GM06990 (cell line): Measurements from ENCODE around the gene RBM41.
A peak's percentile ranks its signal among the peaks of the same experiment; 100 is the strongest.

ENCODE experiments used
- DNase-seq: peaks from one replicate; pipeline ENCODE4 v3.0.0-alpha.2; 2011; ENCODE audit not compliant: insufficient read length; ENCODE audit errors: extremely low read depth
- H3K27me3 ChIP-seq: replicated peaks from 2 replicates; pipeline ENCODE4 v1.6.0; 2011; ENCODE audit warnings: low read length; ENCODE audit not compliant: control insufficient read depth, insufficient read depth
- H3K36me3 ChIP-seq: 2 replicates; pipeline ENCODE4 v1.5.1; 2011; ENCODE audit warnings: low read length; ENCODE audit not compliant: control insufficient read depth, insufficient read depth
- H3K4me3 ChIP-seq: replicated peaks from 2 replicates; pipeline ENCODE4 v1.5.1; 2011; ENCODE audit warnings: low read depth, mild to moderate bottlenecking, control low read depth, low read length
- CTCF ChIP-seq: IDR thresholded peaks from 2 replicates; pipeline ENCODE4 v1.5.1; 2011; ENCODE audit warnings: low read length, control low read depth, mild to moderate bottlenecking, inconsistent platforms; ENCODE audit not compliant: insufficient read depth, poor library complexity, severe bottlenecking

Gene RBM41

GRCh38 chrX:107050195-107050709, 68.4 kb downstream of the RBM41 start:
- no peaks in the 10 kb centered on the region for H3K36me3 ChIP-seq
- no peaks in the 10 kb centered on the region for H3K27me3 ChIP-seq
- no peak for TF ChIP-seq CTCF
- no peak for DNase-seq
- H3K4me3 ChIP-seq, result no peak overlapping the region

GRCh38 chrX:107047622-107048021, 71.0 kb downstream of the RBM41 start:
- Histone ChIP-seq H3K4me3 (no peak overlapping the region), H3K27me3 (no peaks in the 10 kb centered on the region), H3K36me3 (no peaks in the 10 kb centered on the region)
- TF ChIP-seq CTCF, result no peak
- DNase-seq, result no peak

GRCh38 chrX:107029752-107030151, 88.9 kb downstream of the RBM41 start:
- no peak for TF ChIP-seq CTCF
- no peak for DNase-seq
- Histone ChIP-seq H3K36me3 (no peaks in the 10 kb centered on the region), H3K4me3 (no peak overlapping the region), H3K27me3 (no peaks in the 10 kb centered on the region)

- H3K4me3 ChIP-seq, result no peak overlapping the region
- peak; percentile 0 for DNase-seq
- TF ChIP-seq CTCF, result peak; percentile 50
- no peaks in the 10 kb centered on the region for H3K36me3 ChIP-seq
- no peaks in the 10 kb centered on the region for H3K27me3 ChIP-seq
These were observed 93.1 kb downstream of the RBM41 start for GRCh38 chrX:107025545-107025944.

GRCh38 chrX:107014936-107015335, 103.7 kb downstream of the RBM41 start:
- H3K27me3 ChIP-seq, result no peaks in the 10 kb centered on the region
- DNase-seq, result no peak
- TF ChIP-seq CTCF, result no peak

More at GRCh38 chrX:107014936-107015335, 103.7 kb downstream of the RBM41 start:
- Histone ChIP-seq H3K4me3 (no peak overlapping the region), H3K36me3 (no peaks in the 10 kb centered on the region)
